ENCODE data around the gene KRT86.
A peak's percentile ranks its signal among the peaks of the same experiment; 100 is the strongest.
"Not testable (repeated sequence)": the region's sequence is repeated elsewhere in the genome, so short reads cannot be mapped to it uniquely, and the experiment has no call there.

The KRT86 gene

DNA sequence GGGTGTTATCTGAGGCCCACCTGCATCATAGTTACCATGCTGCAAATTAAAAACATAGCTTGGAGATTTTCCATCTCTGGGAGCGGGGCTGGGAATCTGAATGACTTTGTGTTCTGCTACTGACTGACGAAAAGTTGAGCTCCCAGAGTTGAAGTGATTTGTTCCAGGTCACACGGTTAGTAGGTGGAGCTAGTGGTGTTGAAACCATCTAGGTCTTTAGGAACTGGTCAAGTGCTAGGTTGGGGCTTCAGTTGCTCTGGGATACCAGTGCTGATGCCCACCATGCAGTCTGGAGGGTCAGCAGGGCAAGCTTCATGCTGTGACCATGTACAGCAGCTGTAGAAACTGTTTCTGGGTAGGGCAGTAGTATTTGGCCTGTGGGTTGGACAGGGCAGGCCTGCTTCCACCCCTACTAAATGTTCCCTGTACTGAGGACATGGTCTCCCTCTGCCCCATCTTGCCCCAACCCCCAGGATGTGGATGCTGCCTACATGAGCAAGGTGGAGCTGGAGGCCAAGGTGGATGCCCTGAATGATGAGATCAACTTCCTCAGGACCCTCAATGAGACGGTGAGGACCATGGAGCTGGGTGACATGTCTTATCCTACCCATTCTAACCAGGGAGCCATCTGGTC, 36.1 kb upstream of the KRT86 start:
- no peak for DNase-seq
- in situ Hi-C loops (cut with MboI; ENCODE audit: low pct_unique_long_range_greater_than_20kb, low sequenced_read_pairs) = no loop called here

DNA sequence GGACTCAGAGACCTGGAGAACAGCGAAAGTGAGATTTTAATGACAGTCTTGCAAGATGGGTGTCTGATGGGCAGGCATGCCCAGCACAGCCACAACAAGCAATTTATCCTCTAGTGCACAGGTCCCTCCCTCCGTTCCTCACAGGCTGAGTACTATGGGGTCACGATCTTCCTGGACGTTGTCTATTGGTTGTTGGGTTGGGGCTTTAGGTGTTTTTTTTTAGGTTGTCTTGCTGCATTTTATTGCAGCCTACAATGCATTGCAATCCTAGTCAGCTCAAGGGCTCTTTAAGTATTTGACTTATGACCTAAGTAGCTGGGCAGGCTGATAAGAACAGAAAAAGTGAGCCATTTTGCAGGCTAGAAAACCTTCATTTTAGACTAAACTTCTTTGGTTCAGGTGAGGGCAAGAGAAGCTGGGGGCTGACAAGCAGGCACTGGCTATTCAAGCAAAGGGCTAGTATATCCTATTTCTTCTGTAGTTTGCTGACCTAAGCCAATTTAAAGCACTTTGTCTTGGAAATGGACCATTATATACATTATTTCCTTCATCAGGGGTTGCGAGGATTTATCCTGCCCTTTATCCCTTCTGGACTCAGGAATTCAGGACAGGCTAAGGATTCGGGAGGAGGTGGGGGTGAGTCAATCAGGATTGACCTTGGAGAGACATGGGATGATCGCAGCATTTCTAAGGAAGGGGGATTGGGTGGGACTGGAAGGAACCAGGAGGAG, 35.4 kb upstream of the KRT86 start:
- in situ Hi-C loops (cut with MboI; ENCODE audit: low pct_unique_long_range_greater_than_20kb, low sequenced_read_pairs) = no loop called here
- DNase-seq = no peak

DNA sequence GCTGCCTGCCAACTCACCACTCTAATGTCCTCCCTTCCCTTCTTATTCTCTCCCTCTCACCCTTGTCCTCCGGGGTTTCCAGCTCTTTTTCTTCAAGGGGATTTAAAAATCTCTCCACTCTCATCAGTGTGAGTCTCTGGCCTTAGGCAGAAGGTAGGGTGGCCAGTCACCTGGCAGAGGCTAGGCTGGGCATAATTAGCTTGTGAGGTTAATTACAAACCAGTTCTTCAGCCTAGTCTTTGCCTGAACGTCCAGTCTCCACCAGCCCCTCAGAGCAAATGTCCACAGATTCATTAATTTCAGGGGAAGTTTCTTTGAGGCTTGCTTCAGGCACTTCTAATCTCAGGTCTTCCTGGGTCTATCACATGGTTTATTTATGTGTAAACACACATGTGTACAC, 34.7 kb upstream of the KRT86 start:
- no peak for DNase-seq
- in situ Hi-C loops (cut with MboI; ENCODE audit: low pct_unique_long_range_greater_than_20kb, low sequenced_read_pairs) = no loop called here

DNA sequence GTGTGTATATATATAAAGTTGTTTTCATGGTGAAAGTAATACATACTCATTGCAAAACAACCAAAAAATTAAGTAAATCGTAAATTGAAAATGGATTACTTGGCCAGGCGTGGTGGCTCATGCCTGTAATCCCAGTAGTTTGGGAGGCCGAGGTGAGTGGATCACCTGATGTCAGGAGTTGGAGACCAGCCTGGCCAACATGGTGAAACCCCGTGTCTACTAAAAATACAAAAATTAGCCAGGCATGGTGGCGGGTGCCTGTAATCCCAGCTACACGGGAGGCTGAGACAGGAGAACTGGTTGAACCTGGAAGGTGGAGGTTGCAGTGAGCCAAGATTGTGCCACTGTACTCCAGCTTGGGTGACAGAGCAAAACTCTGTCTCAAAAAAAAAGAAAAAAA, 34.2 kb upstream of the KRT86 start:
- in situ Hi-C loops (cut with MboI; ENCODE audit: low pct_unique_long_range_greater_than_20kb, low sequenced_read_pairs); DNase-seq: not testable (repeated sequence)

DNA sequence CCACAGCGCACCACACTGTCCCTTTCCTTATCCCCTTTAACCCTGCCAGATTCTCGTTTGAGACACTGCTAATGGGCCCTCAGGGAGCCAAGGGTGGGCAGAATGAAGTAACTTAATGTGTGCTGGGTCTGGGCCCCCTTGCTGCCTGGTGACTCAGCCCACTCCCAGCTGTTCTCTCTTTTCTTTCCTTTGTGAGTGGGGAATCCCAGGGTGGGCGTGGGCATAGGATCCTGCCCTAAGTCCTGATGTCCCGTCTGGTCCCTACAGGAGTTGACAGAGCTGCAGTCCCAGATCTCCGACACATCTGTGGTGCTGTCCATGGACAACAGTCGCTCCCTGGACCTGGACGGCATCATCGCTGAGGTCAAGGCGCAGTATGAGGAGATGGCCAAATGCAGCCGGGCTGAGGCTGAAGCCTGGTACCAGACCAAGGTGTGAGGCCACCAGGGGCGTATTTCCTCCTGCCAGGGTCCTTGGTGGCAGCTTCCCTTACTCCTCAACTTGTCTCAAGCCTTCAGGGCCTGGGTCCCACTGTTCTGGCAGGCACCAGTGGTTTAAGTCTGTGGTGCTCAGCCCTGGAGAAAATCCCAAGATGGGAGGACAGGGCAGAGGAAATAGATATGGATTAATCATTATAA, 33.1 kb upstream of the KRT86 start:
- in situ Hi-C loops (cut with MboI; ENCODE audit: low pct_unique_long_range_greater_than_20kb, low sequenced_read_pairs) = no loop called here
- no peak for DNase-seq

DNA sequence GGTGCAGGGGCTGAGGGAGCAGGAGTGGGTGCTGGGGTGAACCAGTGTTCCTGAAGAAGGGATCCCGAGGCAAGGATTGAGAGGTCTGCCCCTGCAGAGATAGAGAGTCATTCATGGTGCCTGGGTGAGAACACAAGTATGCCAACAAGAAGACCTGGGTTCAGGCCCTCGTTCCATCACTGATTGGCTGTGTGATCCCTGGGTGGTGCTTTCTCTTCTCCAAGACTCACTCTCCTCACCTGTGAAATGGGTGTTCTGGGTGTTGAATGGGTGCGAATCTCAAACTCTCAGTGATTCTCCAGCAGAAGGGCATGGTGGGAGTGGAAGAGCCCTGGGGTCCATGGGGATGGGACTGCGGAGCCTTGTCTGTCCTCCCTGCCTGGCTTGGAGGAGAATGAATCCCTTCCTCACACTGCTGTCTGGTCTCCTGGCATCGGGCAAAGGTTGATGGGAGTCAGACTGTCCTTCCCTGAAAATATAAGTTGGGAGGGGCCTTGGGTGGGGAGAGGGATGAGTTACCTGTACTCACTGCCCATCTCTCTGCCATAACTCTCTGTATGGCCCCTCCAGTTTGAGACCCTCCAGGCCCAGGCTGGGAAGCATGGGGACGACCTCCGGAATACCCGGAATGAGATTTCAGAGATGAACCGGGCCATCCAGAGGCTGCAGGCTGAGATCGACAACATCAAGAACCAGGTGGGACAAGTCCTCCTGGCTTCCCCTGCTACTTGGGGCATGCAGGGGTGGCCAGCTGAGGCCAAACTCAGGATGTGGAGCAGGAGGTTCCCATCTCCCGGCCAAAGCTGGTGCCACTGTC, 31.8 kb upstream of the KRT86 start:
- no peak for DNase-seq
- in situ Hi-C loops (cut with MboI; ENCODE audit: low pct_unique_long_range_greater_than_20kb, low sequenced_read_pairs) = no loop called here

DNA sequence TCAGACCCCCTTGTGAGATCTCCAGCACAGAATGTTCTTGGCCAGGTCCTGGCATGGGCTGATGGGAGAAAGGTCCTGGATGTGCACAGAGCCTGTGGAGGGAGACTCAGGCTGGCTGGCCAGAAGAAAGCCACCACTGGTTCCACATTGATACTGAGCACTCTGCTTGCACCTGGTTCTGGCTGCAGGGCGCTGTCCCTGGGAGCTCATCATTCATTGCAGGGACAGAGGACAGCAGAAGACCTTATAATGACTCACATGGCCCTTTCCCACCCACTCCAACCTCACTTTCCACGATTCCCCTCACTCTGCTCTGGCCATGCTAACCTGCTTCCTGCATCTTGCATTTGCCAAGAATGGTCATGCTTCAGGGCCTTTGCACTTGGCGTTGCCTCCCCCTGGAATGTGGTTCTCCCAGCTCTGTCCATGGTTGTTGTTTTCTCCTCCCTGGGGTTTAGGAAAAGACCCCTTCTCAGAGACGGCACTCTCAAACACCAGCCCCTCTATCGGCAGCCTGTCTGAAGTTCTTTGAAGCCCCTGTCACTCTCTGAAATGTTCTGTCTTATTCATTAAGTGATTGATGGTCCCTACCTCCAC, 31.1 kb upstream of the KRT86 start:
- in situ Hi-C loops (cut with MboI; ENCODE audit: low pct_unique_long_range_greater_than_20kb, low sequenced_read_pairs) = no loop called here
- no peak for DNase-seq

DNA sequence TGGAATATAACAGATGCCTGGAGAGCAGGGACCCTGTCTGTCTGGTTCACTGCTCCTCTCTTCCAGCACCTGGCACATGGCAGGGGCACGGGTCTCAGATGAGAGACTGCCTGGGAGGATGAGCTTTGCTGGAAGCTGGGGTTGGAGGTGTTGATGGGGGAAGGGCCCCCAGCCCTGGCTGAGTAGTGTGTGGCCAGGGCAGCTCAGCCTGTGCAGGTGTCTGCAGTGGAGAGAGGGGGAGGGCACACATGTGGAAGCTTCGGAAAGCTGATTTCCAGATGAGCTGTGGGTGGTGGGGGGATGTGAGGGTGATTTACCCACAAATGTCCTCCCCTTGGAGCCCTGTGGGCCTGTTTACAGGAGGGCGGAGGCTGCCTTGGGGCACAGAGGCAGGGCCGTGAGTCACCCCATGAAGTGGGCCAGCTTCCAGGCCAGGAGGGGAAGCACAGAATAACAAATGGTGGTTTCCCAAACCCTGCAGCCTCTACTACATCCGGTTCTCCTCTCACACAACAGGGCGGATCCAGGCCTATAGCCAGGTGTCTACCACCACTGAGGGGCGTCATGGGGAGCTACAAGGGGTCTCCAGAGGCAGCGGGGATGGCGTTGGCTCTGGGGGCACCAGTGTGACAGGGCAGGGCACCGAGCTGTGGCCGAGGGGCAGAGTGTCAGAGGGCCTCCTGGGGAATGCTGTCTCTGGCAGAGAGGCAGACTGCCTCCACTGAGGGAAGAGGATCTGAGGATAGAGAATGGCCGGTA, 30.4 kb upstream of the KRT86 start:
- in situ Hi-C loops (cut with MboI; ENCODE audit: low pct_unique_long_range_greater_than_20kb, low sequenced_read_pairs) = no loop called here
- DNase-seq = peak; percentile 81

DNA sequence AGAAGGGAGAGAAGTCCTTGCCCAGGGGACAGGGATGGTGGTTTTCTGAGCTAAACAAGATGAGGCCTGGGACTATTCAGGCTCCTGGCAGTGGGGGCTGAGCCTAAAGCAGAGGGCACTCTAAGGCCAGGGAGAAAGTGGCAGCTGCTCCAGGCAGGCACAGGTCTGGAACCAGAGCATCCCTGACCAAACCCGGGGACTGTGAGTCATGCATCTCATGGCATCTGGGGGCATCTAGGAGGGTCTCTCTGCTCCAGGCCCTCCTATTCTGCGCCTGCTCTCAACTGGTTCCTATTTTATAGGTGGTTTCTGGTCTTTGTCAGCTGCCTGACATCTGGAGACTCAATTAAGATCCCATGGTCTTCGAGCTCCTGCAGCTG, 29.8 kb upstream of the KRT86 start:
- in situ Hi-C loops (cut with MboI; ENCODE audit: low pct_unique_long_range_greater_than_20kb, low sequenced_read_pairs) = no loop called here
- DNase-seq = no peak

DNA sequence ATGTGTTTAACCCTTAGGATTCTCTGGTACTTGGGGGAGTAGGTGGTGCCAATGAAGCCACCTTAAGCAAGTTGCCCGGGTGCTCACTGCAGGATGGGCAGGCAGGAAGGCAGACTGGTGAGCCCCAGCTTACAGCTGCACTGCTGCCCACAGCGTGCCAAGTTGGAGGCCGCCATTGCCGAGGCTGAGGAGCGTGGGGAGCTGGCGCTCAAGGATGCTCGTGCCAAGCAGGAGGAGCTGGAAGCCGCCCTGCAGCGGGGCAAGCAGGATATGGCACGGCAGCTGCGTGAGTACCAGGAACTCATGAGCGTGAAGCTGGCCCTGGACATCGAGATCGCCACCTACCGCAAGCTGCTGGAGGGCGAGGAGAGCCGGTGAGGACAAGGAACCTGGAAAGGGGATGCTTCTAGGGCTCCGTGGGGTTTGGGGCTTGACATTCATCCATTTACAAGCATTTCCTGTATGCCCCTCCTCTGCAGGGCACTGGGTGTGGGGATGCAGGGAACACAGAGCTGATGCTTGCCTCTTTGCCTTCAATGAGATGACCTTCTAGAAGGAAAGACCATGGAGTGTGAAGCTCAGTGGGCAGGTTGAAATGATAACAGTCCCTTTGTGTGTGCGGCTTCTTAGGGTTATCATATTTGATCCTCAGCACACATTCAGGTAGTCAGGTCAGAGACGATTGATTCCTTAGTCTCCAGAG, 29.0 kb upstream of the KRT86 start:
- in situ Hi-C loops (cut with MboI; ENCODE audit: low pct_unique_long_range_greater_than_20kb, low sequenced_read_pairs) = no loop called here
- DNase-seq = no peak

DNA sequence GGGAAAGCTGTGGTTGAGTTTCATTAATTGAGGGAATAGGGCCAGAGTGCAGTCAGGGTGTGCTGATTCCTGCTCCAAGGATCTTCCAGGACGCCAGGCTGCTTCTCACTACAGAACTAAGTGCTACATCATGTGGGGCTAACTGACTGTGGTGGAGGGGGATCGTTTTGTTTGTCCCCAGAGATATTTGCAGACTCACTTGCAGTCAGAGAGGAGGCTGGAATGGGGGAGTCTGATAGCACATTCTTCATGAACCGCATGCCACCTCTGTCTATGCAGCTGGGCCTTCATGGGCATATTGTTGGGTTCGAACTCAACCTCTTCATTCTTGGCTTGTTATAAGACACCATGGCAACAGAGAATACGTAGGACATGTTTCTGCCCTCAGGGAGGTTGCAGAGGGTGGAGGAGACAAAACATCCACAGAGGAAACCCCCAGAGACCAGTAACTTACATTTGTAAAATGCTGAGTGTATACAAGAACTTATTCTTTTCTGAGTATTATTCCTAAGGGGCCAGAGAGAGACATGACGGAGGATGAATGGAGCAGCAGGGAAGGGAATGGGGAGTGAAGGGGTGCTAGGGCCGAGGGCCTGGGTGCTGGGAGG, 28.4 kb upstream of the KRT86 start:
- no peak for DNase-seq
- in situ Hi-C loops (cut with MboI; ENCODE audit: low pct_unique_long_range_greater_than_20kb, low sequenced_read_pairs) = no loop called here

DNA sequence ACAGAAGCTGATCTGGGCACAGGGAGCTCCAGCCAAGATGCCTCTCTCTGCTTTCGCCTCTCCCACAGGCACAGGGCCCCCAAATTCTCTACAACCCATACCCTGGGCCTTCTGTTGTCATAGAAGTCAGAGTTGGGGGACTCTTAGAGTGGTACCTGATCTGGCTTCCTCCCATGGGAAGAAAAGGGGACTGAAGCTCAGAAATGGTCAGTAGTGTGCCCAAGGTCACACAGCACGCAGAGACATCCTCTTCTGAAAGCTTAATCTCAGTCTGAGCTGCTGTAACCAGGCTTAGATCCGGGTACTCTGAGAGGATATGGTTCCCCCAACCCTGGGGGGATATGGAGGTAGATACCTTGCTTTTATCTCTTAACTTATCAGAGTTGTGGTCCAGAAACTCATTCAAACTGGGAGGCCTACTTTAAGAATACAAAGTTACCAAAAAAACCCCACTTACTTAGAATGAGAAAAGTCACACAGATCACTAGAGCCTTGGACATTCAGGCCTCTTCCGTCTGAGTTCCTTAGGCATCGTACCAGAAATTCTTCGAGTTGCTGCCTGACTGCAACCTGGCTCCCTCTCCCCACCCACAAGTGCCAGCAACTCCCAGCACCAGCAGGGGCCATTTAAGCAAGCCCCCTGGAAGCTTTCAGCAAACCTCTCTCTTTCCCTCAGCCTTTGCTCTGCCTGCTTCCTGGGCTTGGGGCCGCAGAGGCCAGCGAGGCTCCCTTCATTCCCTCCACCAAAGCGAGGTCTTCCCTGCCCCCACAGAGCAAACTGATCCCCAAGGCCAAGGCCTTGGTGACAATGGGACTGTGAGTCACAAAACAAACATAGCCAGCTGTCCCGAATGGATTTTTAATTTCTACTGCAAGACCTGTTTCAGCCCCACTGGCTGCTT, 27.5 kb upstream of the KRT86 start:
- in situ Hi-C loops (cut with MboI; ENCODE audit: low pct_unique_long_range_greater_than_20kb, low sequenced_read_pairs) = no loop called here
- DNase-seq = no peak

DNA sequence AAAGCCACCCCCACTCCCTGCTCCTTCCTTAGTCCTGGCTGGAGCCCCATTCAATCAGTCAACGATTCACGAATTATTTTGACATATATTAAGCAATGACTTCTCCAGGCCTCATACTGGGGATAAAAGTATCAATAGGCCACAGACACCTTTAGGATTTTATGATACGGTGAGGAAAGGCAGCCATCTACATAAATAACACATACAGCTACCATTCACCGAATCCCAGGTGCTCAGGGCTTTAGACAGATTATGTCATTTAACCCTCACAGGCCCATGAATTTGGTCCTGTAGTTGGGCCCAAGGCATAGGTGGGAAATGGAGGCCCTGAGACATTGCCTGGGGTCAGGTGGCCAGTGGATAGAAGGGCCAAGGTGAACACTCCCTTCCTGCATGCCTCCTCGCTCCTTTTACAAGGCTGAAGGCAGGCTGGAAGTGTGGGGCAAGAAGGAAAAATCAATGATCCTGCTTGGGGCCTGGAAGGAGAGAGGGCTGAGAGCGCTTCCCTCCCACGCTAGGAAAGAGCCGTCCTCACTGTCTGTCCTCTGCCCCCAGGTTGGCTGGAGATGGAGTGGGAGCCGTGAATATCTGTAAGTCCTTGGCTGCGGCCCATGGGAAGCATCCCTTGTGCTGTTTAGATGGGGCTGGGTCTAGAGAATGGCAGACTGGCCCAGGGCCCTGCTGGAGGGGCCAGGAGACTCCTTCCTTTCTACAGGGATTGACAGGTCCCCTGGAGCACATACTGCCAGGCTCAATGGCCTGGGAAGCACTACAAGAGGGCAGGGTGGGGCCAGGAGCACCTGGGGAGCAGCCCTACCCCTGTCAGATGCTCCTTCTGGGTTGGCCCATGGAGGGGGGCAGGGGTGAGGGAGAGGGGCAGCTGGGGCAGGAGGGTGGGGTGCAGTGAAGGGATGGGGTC, 26.6 kb upstream of the KRT86 start:
- no peak for DNase-seq
- in situ Hi-C loops (cut with MboI; ENCODE audit: low pct_unique_long_range_greater_than_20kb, low sequenced_read_pairs) = no loop called here

DNA sequence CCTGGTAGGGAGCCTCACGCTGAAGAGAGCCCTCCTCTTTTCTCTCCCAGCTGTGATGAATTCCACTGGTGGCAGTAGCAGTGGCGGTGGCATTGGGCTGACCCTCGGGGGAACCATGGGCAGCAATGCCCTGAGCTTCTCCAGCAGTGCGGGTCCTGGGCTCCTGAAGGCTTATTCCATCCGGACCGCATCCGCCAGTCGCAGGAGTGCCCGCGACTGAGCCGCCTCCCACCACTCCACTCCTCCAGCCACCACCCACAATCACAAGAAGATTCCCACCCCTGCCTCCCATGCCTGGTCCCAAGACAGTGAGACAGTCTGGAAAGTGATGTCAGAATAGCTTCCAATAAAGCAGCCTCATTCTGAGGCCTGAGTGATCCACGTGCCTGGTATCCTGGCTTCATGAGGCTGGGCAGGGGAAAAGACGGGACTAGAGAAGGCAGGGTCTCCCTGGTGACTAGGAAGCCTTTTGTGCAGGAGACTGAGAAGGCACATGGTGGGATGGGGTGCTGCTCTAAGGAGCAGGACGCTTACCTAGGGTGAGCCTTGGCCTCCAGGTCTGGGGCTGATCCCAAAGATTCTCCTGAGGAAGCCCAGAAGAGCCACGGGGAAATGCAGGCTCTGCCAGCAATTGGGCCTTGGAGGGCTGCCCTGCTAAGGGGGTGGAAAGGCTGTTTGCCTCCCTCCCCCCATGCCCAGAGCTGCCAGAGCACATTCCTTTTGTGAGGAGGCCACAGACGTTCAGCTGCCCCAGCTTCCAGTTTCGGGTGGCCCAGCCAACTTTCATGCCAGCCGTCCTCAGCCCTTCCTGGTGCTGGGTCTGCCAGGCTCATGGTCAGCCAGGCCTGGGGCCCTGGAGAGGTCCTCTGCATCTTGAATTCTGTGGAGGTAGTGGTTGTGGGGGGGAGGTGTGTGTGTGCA, 25.6 kb upstream of the KRT86 start:
- no peak for DNase-seq
- in situ Hi-C loops (cut with MboI; ENCODE audit: low pct_unique_long_range_greater_than_20kb, low sequenced_read_pairs) = no loop called here

DNA sequence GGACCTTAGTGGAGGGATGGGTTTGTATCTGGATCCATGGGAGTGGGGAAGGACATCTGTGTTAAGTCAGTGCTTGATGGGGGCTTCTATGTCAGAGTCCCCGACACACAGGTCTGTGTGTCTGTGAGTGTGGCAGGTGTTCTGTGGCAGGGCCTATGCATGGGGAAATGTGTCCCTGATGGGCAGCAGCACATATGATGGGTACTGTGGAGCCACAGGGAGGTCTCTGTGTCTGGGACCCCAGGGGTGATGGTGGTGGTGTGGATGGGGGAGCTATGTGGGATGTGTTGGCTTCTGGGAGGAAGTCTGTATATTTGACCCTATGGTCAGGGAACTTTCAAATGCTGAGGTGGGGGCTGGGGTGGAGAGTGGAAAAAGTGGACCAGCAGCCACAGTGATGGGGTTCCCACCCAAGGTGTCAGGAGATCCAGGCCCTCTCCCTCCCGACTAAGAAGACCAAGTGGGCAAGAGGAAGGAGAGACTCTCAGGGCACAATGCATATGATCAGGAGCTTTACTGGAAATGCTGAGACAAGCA, 24.9 kb upstream of the KRT86 start:
- in situ Hi-C loops (cut with MboI; ENCODE audit: low pct_unique_long_range_greater_than_20kb, low sequenced_read_pairs) = no loop called here
- no peak for DNase-seq
